Measurements from ENCODE around the gene RPA4. TPM values are rescaled to one million over a fixed set of nuclear protein-coding genes. Genes with fewer than 3 reads are reported as not detected.
"Not testable (repeated sequence)": the region's sequence is repeated elsewhere in the genome, so short reads cannot be mapped to it uniquely, and the experiment has no call there.

RPA4 gene
- total and polyA plus RNA-seq, 8 donors, result 0.15 to 12.2 (median 4.8) TPM; not detected in 3

DNA sequence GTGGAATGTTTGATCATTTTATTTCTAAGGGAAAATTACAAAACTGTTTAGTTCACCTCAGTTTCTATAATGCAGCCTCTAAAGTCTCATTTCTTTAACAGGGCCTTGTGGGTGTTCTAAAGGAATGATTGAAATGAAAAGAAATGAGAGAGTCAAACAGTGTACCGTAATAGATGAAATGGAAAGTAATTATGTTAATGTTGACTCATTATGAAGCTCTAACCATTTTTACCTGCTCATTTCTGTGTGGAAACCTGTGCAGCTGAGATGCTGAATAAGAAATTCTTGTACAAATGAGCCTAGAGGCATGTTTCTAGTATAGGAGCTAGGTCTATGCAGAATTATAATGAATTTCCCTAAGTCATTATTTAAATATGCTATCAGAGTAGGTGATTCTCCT, 45.2 kb upstream of the RPA4 start:
- Histone ChIP-seq H3K36me3 (no peaks in the 10 kb centered on the region), H3K4me1 (no peaks in the 10 kb centered on the region), H3K27me3 (no peaks in the 10 kb centered on the region), H3K27ac (no peak overlapping the region), H3K9me3 (no peaks in the 10 kb centered on the region), H3K4me3 (no peak overlapping the region)
- WGBS, 5 donors, result 58 to 75% (median 67%) methylated on average over 1 of the region's 1 CpG
- TF ChIP-seq, protein P1, sequence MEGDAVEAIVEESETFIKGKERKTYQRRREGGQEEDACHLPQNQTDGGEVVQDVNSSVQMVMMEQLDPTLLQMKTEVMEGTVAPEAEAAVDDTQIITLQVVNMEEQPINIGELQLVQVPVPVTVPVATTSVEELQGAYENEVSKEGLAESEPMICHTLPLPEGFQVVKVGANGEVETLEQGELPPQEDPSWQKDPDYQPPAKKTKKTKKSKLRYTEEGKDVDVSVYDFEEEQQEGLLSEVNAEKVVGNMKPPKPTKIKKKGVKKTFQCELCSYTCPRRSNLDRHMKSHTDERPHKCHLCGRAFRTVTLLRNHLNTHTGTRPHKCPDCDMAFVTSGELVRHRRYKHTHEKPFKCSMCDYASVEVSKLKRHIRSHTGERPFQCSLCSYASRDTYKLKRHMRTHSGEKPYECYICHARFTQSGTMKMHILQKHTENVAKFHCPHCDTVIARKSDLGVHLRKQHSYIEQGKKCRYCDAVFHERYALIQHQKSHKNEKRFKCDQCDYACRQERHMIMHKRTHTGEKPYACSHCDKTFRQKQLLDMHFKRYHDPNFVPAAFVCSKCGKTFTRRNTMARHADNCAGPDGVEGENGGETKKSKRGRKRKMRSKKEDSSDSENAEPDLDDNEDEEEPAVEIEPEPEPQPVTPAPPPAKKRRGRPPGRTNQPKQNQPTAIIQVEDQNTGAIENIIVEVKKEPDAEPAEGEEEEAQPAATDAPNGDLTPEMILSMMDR (IDR thresholded peaks at IDR 0.05), result no peak
- TF ChIP-seq EP300 (IDR thresholded peaks at IDR 0.05), result no peak
- TF ChIP-seq POLR2AphosphoS5 (IDR thresholded peaks at IDR 0.05), result no peak
- no peak for TF ChIP-seq POLR2A (IDR thresholded peaks at IDR 0.05)
- intact Hi-C loops (cut with DNase I; ENCODE audit: low total_unique reads), result no loop called here
- DNase-seq, result no peak

DNA sequence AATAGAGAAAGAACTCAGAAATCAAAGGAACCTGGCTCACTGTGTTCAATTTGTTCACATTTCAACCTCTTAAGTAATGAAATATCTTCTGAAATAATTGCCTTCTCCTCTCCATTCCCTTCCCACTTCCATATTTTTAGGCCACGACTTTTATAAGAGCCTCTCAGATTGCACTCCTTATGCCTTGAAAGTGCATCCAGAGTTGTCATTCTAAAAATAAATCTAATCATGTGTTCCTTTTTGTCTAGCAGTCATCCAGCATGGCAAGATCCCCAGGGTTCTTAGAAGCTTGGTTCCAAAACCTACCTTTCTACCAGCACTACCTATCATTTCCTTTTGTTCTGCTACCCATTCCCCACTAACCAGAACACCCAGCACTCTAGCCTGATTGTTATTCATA, 42.4 kb upstream of the RPA4 start:
- no peaks in the 10 kb centered on the region for H3K4me1 ChIP-seq
- no peak for DNase-seq
- intact Hi-C loops (cut with DNase I; ENCODE audit: low total_unique reads), result no loop called here
- no peak for TF ChIP-seq EP300 (IDR thresholded peaks at IDR 0.05)
- H3K27me3 ChIP-seq, result no peaks in the 10 kb centered on the region
- no peaks in the 10 kb centered on the region for H3K9me3 ChIP-seq
- H3K36me3 ChIP-seq, result no peaks in the 10 kb centered on the region
- H3K4me3 ChIP-seq, result no peak overlapping the region
- H3K27ac ChIP-seq, result no peak overlapping the region
- WGBS, 5 donors, result 55 to 92% (median 83%) methylated on average over 1 of the region's 1 CpG

DNA sequence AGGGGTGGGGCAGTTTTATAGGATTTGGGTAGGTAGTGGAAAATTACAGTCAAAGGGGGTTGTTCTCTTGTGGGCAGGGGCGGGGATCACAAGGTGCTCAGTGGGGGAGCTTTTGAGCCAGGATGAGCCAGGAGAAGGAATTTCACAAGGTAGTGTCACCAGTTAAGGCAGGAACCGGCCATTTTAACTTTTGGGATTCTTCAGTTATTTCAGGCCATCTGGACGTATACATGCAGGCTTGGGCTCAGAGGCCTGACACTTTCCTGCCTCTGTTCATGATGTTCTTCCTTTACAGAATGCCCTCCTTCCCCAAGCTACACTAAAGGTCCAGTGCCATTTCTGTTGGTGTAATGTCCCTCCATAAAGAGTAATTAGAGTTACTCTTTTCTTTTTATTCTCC, 41.8 kb upstream of the RPA4 start:
- not testable (repeated sequence) for H3K9me3 ChIP-seq

DNA sequence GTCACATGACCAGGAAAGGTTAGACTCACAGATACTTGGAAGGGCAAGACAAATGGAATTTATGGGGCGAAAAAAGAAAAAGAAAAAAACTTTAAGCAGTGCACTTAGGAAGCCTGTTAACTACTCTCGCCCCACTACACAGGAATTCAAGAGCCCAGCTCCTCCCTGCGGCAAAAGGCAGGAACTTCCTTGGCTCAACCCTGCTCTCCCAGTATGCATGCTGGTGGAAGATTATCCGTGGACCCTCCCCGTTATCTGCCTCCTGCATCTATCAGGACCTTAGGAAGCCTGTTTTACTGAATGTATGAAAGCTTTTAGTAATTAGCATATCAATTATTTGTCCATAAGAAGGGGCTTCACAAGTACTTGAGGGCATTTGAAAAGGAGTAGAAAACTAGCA, 40.1 kb upstream of the RPA4 start:
- 55 to 82% (median 61%) methylated on average over 5 of the region's 5 CpGs for WGBS, 5 donors
- intact Hi-C loops (cut with DNase I; ENCODE audit: low total_unique reads), result no loop called here
- Histone ChIP-seq H3K4me1 (no peaks in the 10 kb centered on the region), H3K4me3 (no peak overlapping the region), H3K27me3 (no peaks in the 10 kb centered on the region), H3K36me3 (no peaks in the 10 kb centered on the region), H3K27ac (no peak overlapping the region), H3K9me3 (no peaks in the 10 kb centered on the region)
- TF ChIP-seq, protein P1 (IDR thresholded peaks at IDR 0.05), result no peak
- TF ChIP-seq EP300 (IDR thresholded peaks at IDR 0.05) (no peak), POLR2A (IDR thresholded peaks at IDR 0.05) (no peak), POLR2AphosphoS5 (IDR thresholded peaks at IDR 0.05) (no peak)
- no peak for DNase-seq

More for the DNA sequence above, 41.8 kb upstream of the RPA4 start:
- H3K36me3 ChIP-seq; DNase-seq; H3K4me1 ChIP-seq; H3K27ac ChIP-seq; intact Hi-C loops (cut with DNase I; ENCODE audit: low total_unique reads); H3K4me3 ChIP-seq; H3K27me3 ChIP-seq: not testable (repeated sequence)
- 49 to 100% (median 94%) methylated on average over 3 of the region's 3 CpGs for WGBS, 5 donors

DNA sequence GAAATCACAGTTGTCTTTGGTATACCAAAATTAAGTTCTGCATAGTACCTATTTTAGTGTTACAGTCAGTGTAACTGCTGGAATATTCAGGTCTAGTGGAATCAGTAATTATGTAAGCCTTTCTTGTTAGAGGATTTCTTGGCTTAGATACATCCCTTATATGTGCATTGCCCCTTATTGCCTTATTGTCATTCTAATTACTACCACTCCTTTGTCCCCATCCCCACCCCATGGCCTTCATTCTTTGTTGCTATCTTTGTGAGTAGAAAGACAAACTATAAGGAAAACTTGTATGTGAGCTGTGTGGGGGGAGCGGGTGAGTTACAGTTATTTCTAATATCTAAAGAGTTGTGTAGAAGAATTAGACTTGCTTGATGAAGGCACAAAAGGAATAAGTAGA, 36.9 kb upstream of the RPA4 start:
- TF ChIP-seq POLR2AphosphoS5 (IDR thresholded peaks at IDR 0.05) (no peak), POLR2A (IDR thresholded peaks at IDR 0.05) (no peak), EP300 (IDR thresholded peaks at IDR 0.05) (no peak)
- TF ChIP-seq, protein P1 (IDR thresholded peaks at IDR 0.05), result no peak
- Histone ChIP-seq H3K4me3 (no peak overlapping the region), H3K27ac (no peak overlapping the region), H3K36me3 (no peaks in the 10 kb centered on the region), H3K4me1 (no peaks in the 10 kb centered on the region), H3K27me3 (no peaks in the 10 kb centered on the region), H3K9me3 (no peaks in the 10 kb centered on the region)
- intact Hi-C loops (cut with DNase I; ENCODE audit: low total_unique reads), result no loop called here
- DNase-seq, result no peak
- WGBS, 5 donors, result 80 to 100% (median 97%) methylated on average over 1 of the region's 1 CpG

DNA sequence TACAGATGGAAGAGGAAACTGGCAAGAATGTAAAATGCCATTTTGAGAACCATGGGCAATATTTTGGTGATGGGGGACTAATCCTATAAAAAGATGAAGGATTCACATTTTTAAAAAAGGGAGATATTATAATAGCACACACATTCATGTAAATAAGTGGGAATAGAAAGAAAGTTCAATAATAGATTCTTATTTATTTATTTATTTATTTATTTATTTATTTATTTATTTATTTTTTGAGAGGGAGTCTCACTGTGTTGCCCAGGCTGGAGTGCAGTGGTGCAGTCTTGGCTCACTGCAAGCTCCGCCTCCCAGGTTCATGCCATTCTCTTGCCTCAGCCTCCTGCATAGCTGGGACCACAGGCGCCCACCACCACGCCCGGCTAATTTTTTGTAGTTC, 24.3 kb upstream of the RPA4 start:
- peaks cover 0 to 11% (median 3%) of the 10 kb centered on the region in 4 donors for H3K4me1 ChIP-seq
- H3K9me3 ChIP-seq; H3K36me3 ChIP-seq; DNase-seq; H3K4me3 ChIP-seq; intact Hi-C loops (cut with DNase I; ENCODE audit: low total_unique reads); H3K27ac ChIP-seq; H3K27me3 ChIP-seq: not testable (repeated sequence)
- 95 to 100% (median 100%) methylated on average over 4 of the region's 4 CpGs for WGBS, 5 donors
